Neural progenitor cell (in vitro differentiated cells): Measurements from ENCODE around the gene DENND4C. TPM values are rescaled to one million over a fixed set of nuclear protein-coding genes. Genes with fewer than 3 reads are reported as not detected.
"Not testable (repeated sequence)": the region's sequence is repeated elsewhere in the genome, so short reads cannot be mapped to it uniquely, and the experiment has no call there.

Experiments used
- DNase-seq: peaks from one replicate; pipeline ENCODE4 v3.0.0-alpha.2; 2016; ENCODE audit warnings: low spot score
- H2AFZ ChIP-seq: fragments of 200-600 bp; sonication (generic); replicated peaks from 2 replicates; pipeline ENCODE4 v1.6.1; 2016; ENCODE audit warnings: antibody characterized with exemption
- H3F3A ChIP-seq: fragments of 200-600 bp; sonication (generic); 2 replicates; pipeline ENCODE4 v1.6.1; 2016; ENCODE audit warnings: antibody characterized with exemption, low read depth
- H3K27ac ChIP-seq: fragments of 200-600 bp; sonication (generic); 2 replicates; pipeline ENCODE4 v1.5.1; 2016; ENCODE audit warnings: mild to moderate bottlenecking
- H3K27me3 ChIP-seq: fragments of 200-600 bp; sonication (generic); 2 replicates; pipeline ENCODE4 v1.6.1; 2016; ENCODE audit warnings: mild to moderate bottlenecking, moderate library complexity
- H3K36me3 ChIP-seq: fragments of 200-600 bp; sonication (generic); 2 replicates; pipeline ENCODE4 v1.5.1; 2016
- H3K4me1 ChIP-seq: fragments of 200-600 bp; sonication (generic); 2 replicates; pipeline ENCODE4 v1.6.1; 2016; ENCODE audit warnings: mixed run types
- H3K4me2 ChIP-seq: fragments of 200-600 bp; sonication (generic); 2 replicates; pipeline ENCODE4 v1.6.1; 2016
- H3K4me3 ChIP-seq: fragments of 200-600 bp; sonication (generic); 2 replicates; pipeline ENCODE4 v1.5.1; 2016
- H3K79me2 ChIP-seq: fragments of 200-600 bp; sonication (generic); 2 replicates; pipeline ENCODE4 v1.6.1; 2016; ENCODE audit warnings: low read depth
- H3K9ac ChIP-seq: fragments of 200-600 bp; sonication (generic); 2 replicates; pipeline ENCODE4 v1.6.1; 2016
- H3K9me3 ChIP-seq: fragments of 200-600 bp; sonication (generic); 2 replicates; pipeline ENCODE4 v1.5.1; 2016; ENCODE audit warnings: low read depth
- H4K20me1 ChIP-seq: fragments of 200-600 bp; sonication (generic); 2 replicates; pipeline ENCODE4 v1.6.1; 2016; ENCODE audit warnings: low read depth
- H3K27ac Mint-ChIP-seq: 3 replicates; pipeline ENCODE4 v1.8.0; 2021; ENCODE audit warnings: mixed read lengths
- H3K27me3 Mint-ChIP-seq: 2 replicates; pipeline ENCODE4 v1.8.0; 2022; ENCODE audit warnings: low read depth, mild to moderate bottlenecking, inconsistent platforms, moderate library complexity, mixed read lengths; ENCODE audit not compliant: insufficient read depth
- H3K36me3 Mint-ChIP-seq: 3 replicates; pipeline ENCODE4 v1.8.0; 2021; ENCODE audit warnings: mixed read lengths
- H3K4me1 Mint-ChIP-seq: 3 replicates; pipeline ENCODE4 v1.8.0; 2021; ENCODE audit warnings: mixed read lengths
- H3K4me3 Mint-ChIP-seq: 3 replicates; pipeline ENCODE4 v1.8.0; 2021; ENCODE audit warnings: mild to moderate bottlenecking, moderate library complexity, mixed read lengths
- H3K9me3 Mint-ChIP-seq: 3 replicates; pipeline ENCODE4 v1.8.0; 2020; ENCODE audit warnings: mixed read lengths
- EZH2 ChIP-seq: fragments of 200-600 bp; sonication (generic); IDR thresholded peaks from 2 replicates; pipeline ENCODE4 v1.6.1; 2017; ENCODE audit warnings: antibody characterized with exemption, mild to moderate bottlenecking, moderate library complexity
- EZH2phosphoT487 ChIP-seq: fragments of 200-600 bp; sonication (generic); IDR thresholded peaks from 2 replicates; pipeline ENCODE4 v1.6.1; 2017; ENCODE audit warnings: antibody characterized with exemption
- total RNA-seq: library from RNA; depleted of rRNA; stranded (reverse); fragments of >200 nt; gene quantifications from 2 replicates; pipeline ENCODE4 v1.2.3, GENCODE V29; 2015; ENCODE audit warnings: low replicate concordance
- TF ChIP-seq, protein P1 (sequence below): fragments of 200-600 bp; sonication (generic); IDR thresholded peaks from 2 replicates; pipeline ENCODE4 v1.5.1; 2017; ENCODE audit warnings: antibody characterized with exemption, mild to moderate bottlenecking

DENND4C gene
- total RNA-seq, 1 donor from 2014 or later = 73.4 TPM

DNA sequence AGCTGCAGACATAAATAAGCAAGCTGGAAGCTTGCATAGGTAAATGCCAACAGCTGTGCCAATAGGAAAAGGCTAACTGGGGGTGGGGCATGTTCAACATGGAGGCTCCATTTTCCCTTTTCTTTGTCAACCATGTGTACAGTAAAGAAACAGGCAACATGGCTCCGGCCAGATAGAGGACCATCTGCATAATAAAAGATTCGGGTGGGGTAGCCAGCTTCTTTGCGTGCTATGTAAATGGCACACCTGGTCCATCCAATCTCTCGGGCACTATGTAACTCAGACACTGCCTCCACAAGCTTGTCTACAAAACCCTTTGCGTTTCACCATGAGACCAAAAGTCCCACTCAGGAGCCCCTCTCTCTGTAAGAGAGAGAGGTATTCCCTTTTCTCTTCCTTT is 41.7 kb upstream of the DENND4C start:
- no peak for DNase-seq
- H3K9me3 Mint-ChIP-seq = no peaks in the 10 kb centered on the region
- H3K36me3 Mint-ChIP-seq = no peaks in the 10 kb centered on the region
- H3K9me3 ChIP-seq = no peaks in the 10 kb centered on the region
- H3K27me3 ChIP-seq = no peaks in the 10 kb centered on the region
- no peaks in the 10 kb centered on the region for H3F3A ChIP-seq
- H3K9ac ChIP-seq = no peak overlapping the region
- H3K27ac ChIP-seq = no peak overlapping the region
- H3K27ac Mint-ChIP-seq = no peak overlapping the region
- TF ChIP-seq EZH2 (no peak), EZH2phosphoT487 (no peak)
- TF ChIP-seq, protein P1, sequence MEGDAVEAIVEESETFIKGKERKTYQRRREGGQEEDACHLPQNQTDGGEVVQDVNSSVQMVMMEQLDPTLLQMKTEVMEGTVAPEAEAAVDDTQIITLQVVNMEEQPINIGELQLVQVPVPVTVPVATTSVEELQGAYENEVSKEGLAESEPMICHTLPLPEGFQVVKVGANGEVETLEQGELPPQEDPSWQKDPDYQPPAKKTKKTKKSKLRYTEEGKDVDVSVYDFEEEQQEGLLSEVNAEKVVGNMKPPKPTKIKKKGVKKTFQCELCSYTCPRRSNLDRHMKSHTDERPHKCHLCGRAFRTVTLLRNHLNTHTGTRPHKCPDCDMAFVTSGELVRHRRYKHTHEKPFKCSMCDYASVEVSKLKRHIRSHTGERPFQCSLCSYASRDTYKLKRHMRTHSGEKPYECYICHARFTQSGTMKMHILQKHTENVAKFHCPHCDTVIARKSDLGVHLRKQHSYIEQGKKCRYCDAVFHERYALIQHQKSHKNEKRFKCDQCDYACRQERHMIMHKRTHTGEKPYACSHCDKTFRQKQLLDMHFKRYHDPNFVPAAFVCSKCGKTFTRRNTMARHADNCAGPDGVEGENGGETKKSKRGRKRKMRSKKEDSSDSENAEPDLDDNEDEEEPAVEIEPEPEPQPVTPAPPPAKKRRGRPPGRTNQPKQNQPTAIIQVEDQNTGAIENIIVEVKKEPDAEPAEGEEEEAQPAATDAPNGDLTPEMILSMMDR = no peak
- peaks cover 7% of the 10 kb centered on the region for H3K4me1 Mint-ChIP-seq
- H3K4me3 ChIP-seq = no peak overlapping the region
- H2AFZ ChIP-seq = no peak overlapping the region
- no peak overlapping the region for H3K4me2 ChIP-seq
- no peaks in the 10 kb centered on the region for H3K79me2 ChIP-seq
- H3K27me3 Mint-ChIP-seq = peaks cover 3% of the 10 kb centered on the region
- no peaks in the 10 kb centered on the region for H4K20me1 ChIP-seq
- no peaks in the 10 kb centered on the region for H3K4me1 ChIP-seq
- H3K36me3 ChIP-seq = no peaks in the 10 kb centered on the region
- H3K4me3 Mint-ChIP-seq = no peak overlapping the region

DNA sequence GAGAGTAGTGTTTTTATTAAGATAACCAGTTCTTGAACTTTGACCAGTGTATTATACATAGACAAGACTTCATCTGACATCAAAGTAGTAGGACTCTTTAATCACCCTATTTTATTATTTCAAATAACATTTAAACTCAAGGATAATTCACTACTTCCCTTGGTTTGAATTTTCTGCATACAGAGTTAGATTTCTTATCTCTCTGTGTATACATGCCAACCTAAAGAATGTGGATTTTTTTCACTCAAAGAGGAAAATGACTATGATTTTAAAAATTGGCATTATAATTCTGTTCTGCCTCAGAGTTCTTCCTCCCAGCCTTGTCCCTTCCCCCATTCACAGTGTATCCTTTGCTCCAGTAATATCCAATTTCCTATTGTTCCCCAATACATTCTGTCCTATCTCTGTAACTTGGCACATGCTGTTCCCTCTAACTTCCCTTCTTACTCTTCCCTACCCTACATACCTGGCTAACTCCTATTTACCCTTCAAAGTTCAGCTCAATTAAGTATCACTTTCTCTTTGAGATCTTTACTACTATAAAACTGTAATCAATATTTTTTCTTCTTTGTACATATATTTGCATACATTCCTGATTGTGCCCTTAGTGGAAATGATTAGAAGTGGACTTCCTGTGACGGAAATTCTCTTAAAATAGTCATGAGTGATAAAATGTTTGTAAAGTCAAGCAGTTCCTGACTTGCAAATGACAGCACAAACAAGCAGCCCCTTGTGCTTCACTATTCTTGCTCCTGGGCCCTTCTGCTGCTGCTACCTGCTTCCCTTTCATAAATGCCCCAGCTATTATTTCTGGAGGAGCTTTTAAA is 38.1 kb upstream of the DENND4C start:
- Histone ChIP-seq H3F3A (no peaks in the 10 kb centered on the region), H3K4me1 (no peaks in the 10 kb centered on the region), H2AFZ (no peak overlapping the region), H3K79me2 (no peaks in the 10 kb centered on the region), H3K9me3 (no peaks in the 10 kb centered on the region), H3K27ac (no peak overlapping the region), H3K4me3 (no peak overlapping the region), H3K4me2 (no peak overlapping the region), H3K27me3 (no peaks in the 10 kb centered on the region), H3K9ac (no peak overlapping the region), H3K36me3 (no peaks in the 10 kb centered on the region), H4K20me1 (no peaks in the 10 kb centered on the region)
- H3K27me3 Mint-ChIP-seq = peaks cover 3% of the 10 kb centered on the region
- no peak overlapping the region for H3K27ac Mint-ChIP-seq
- TF ChIP-seq, protein P1 = no peak
- TF ChIP-seq EZH2phosphoT487 = no peak
- TF ChIP-seq EZH2 = no peak
- H3K4me3 Mint-ChIP-seq = no peak overlapping the region
- H3K9me3 Mint-ChIP-seq = no peaks in the 10 kb centered on the region
- H3K4me1 Mint-ChIP-seq = no peaks in the 10 kb centered on the region
- no peaks in the 10 kb centered on the region for H3K36me3 Mint-ChIP-seq
- DNase-seq = no peak

DNA sequence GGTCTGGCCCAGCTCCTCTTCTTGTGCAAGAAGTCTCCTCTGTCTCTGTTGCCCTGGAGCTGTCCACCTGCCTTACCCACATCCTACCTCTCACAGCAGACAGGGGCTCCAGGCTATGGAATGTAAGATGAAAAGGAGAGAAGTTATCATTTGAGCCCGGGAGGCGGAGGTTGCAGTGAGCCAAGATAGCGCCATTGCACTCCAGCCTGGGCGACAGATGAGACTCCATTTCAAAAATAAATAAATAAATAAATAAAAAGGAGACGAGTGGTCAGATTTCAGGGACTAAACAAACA is 37.5 kb upstream of the DENND4C start:
- no peak overlapping the region for H3K4me2 ChIP-seq
- Mint-ChIP-seq H3K9me3 (no peaks in the 10 kb centered on the region), H3K4me1 (no peaks in the 10 kb centered on the region), H3K27ac (no peak overlapping the region), H3K4me3 (no peak overlapping the region), H3K27me3 (peaks cover 3% of the 10 kb centered on the region), H3K36me3 (no peaks in the 10 kb centered on the region)
- no peak overlapping the region for H3K9ac ChIP-seq
- no peak overlapping the region for H2AFZ ChIP-seq
- no peaks in the 10 kb centered on the region for H3K27me3 ChIP-seq
- no peaks in the 10 kb centered on the region for H3F3A ChIP-seq
- H3K4me3 ChIP-seq = no peak overlapping the region
- no peaks in the 10 kb centered on the region for H3K36me3 ChIP-seq
- TF ChIP-seq, protein P1 = no peak
- TF ChIP-seq EZH2phosphoT487 (no peak), EZH2 (no peak)
- H3K4me1 ChIP-seq = no peaks in the 10 kb centered on the region
- H3K9me3 ChIP-seq = no peaks in the 10 kb centered on the region
- no peak for DNase-seq
- no peaks in the 10 kb centered on the region for H4K20me1 ChIP-seq
- H3K27ac ChIP-seq = no peak overlapping the region
- no peaks in the 10 kb centered on the region for H3K79me2 ChIP-seq

DNA sequence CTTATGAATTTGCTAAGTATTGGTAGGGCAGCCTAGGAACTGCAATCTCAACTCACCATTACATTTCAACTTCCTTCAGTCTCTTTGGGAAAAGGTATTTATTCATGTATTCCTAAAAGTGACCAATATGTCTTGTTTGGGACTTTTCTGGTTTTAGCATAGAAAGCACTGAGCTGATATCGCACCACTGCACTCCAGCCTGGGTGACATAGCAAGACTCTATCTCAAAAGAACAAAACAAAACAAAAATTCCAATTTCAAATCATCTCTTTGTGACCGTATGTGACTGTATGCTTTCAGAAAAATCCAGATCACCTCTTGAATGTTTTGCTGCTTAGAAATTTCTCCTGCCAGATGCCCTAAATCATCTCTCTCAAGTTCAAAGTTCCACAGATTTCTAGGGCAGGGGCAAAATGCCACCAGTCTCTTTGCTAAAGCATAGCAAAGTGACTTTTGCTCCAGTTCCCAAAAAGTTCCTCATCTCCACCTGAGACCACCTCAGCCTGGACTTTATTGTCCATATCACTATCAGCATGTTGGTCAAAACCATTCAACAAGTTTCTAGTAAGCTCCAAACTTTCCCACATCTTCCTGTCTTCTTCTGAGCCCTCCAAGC is 37.0 kb upstream of the DENND4C start:
- H3K4me1 ChIP-seq, H3K27me3 ChIP-seq, H3K27ac Mint-ChIP-seq, H3K79me2 ChIP-seq, H3K36me3 ChIP-seq, H2AFZ ChIP-seq, H4K20me1 ChIP-seq, H3K9me3 Mint-ChIP-seq, H3K27ac ChIP-seq, H3K4me3 ChIP-seq, H3K27me3 Mint-ChIP-seq, H3K4me1 Mint-ChIP-seq, DNase-seq, H3K9ac ChIP-seq, H3K4me3 Mint-ChIP-seq, H3K36me3 Mint-ChIP-seq, H3K4me2 ChIP-seq, H3K9me3 ChIP-seq, H3F3A ChIP-seq: not testable (repeated sequence)
